HCT116 (cell line): ENCODE data around the gene PLAAT3. TPM values are rescaled to one million over a fixed set of nuclear protein-coding genes. Genes with fewer than 3 reads are reported as not detected.
"Not testable (repeated sequence)": the region's sequence is repeated elsewhere in the genome, so short reads cannot be mapped to it uniquely, and the experiment has no call there.

ENCODE experiments used
- ATAC-seq: fragments of 200-7000 bp; cut with Tn5 transposase; 2 replicates; pipeline ENCODE4 v1.9.1; 2020; ENCODE audit warnings: mild to moderate bottlenecking, moderate library complexity
- BruUV-seq: library from RNA; stranded (reverse); fragments of 400-500 nt; replicated peaks from 2 replicates; lab custom pipeline; 2021; lab: Mats Ljungman, UMichigan
- CTCF ChIA-PET: fragments of 300-600 bp; sonication (Branson Sonifier 250); formaldehyde crosslinking; loops from one replicate; lab custom pipeline; 2021; ENCODE audit warnings: antibody characterized with exemption; lab: Charles Lee
- POLR2A ChIA-PET: fragments of 300-600, 350-600 bp; sonication (Branson Sonifier 250); formaldehyde crosslinking; loops from one replicate; lab custom pipeline; 2021; ENCODE audit warnings: antibody characterized with exemption; lab: Charles Lee
- RAD21 ChIA-PET, 2 experiments: fragments of 300-600 bp; sonication (Branson Sonifier 250); formaldehyde crosslinking; loops; one replicate each; lab custom pipeline; 2023; ENCODE audit warnings: low total read pairs in 2 of 2; ENCODE audit not compliant: uncharacterized antibody in 2 of 2, unreplicated experiment in 2 of 2, low non-redundant PET in 1 of 2; lab: Charles Lee
- DNase-seq: peaks from one replicate; pipeline ENCODE4 v3.0.0-alpha.2; 2010; ENCODE audit warnings: low read depth, low spot score
- H2AFZ ChIP-seq: fragments of 200-600 bp; shearing (Covaris generic), sonication (generic); 2 replicates; pipeline ENCODE4 v1.6.1; 2017; ENCODE audit warnings: low read depth, mixed run types, mixed read lengths, antibody characterized with exemption, low read length; ENCODE audit not compliant: poor library complexity, severe bottlenecking
- H3K27ac ChIP-seq: 2 replicates; pipeline ENCODE4 v1.5.1; 2012; ENCODE audit warnings: low read depth, low read length
- H3K27me3 ChIP-seq: fragments of 200-600 bp; sonication (generic); 2 replicates; pipeline ENCODE4 v1.6.1; 2016; ENCODE audit warnings: mixed run types, low read length, mixed read lengths; ENCODE audit not compliant: insufficient read depth
- H3K36me3 ChIP-seq, 2 experiments: fragments of 200-500 bp in 1 of 2; fragments of 200-600 bp in 1 of 2; sonication (Bioruptor generic) in 1 of 2; sonication (generic) in 1 of 2; 2 replicates each; pipeline versions ENCODE4 v1.5.1 to v1.6.1; 2014 to 2016; ENCODE audit warnings: low read length in 2 of 2, inconsistent platforms in 1 of 2, mixed read lengths in 1 of 2, mixed run types in 1 of 2; ENCODE audit not compliant: insufficient read depth in 2 of 2, control insufficient read depth in 1 of 2
- H3K4me1 ChIP-seq, 2 experiments: fragments of 200-600 bp in 1 of 2; sonication (generic) in 1 of 2; 2 replicates each; pipeline versions ENCODE4 v1.5.1 to v1.6.1; 2012 to 2017; ENCODE audit warnings: low read length in 2 of 2, inconsistent platforms in 1 of 2, mild to moderate bottlenecking in 1 of 2, mixed read lengths in 1 of 2, mixed run types in 1 of 2, moderate library complexity in 1 of 2; ENCODE audit not compliant: insufficient read depth in 2 of 2, control insufficient read depth in 1 of 2
- H3K4me2 ChIP-seq: fragments of 200-600 bp; sonication (generic); 2 replicates; pipeline ENCODE4 v1.6.1; 2017; ENCODE audit warnings: mixed run types, low read length, mixed read lengths
- H3K4me3 ChIP-seq, 2 experiments: fragments of 200-600 bp in 1 of 2; sonication (generic) in 1 of 2; replicated peaks in 1 of 2; 2 replicates each; pipeline ENCODE4 v1.5.1; 2011 to 2016; ENCODE audit warnings: low read length in 2 of 2, control low read depth in 1 of 2, low read depth in 1 of 2, mild to moderate bottlenecking in 1 of 2, mixed read lengths in 1 of 2, mixed run types in 1 of 2
- H3K79me2 ChIP-seq: fragments of 200-600 bp; sonication (generic); 2 replicates; pipeline ENCODE4 v1.6.1; 2017; ENCODE audit warnings: mild to moderate bottlenecking, mixed run types, low read length, moderate library complexity, mixed read lengths; ENCODE audit not compliant: insufficient read depth
- H3K9ac ChIP-seq: fragments of 200-600 bp; sonication (generic); 2 replicates; pipeline ENCODE4 v1.6.1; 2016; ENCODE audit warnings: low read length, mixed read lengths
- H3K9me2 ChIP-seq: fragments of 200-600 bp; sonication (generic), shearing (Covaris generic); 2 replicates; pipeline ENCODE4 v1.6.1; 2017; ENCODE audit warnings: mixed run types, mild to moderate bottlenecking, moderate library complexity; ENCODE audit not compliant: insufficient read depth
- H3K9me3 ChIP-seq, 2 experiments: fragments of 200-500 bp in 1 of 2; fragments of 200-600 bp in 1 of 2; sonication (Bioruptor generic) in 1 of 2; sonication (generic) in 1 of 2; 2 replicates each; pipeline ENCODE4 v1.6.1; 2014 to 2017; ENCODE audit warnings: low read length in 2 of 2, mixed read lengths in 2 of 2, inconsistent platforms in 1 of 2, low read depth in 1 of 2, mild to moderate bottlenecking in 1 of 2, mixed run types in 1 of 2, moderate library complexity in 1 of 2; ENCODE audit not compliant: control insufficient read depth in 1 of 2, insufficient read depth in 1 of 2
- H4K20me1 ChIP-seq: fragments of 200-600 bp; sonication (generic), shearing (Covaris generic); 2 replicates; pipeline ENCODE4 v1.6.1; 2017; ENCODE audit warnings: mixed run types, mild to moderate bottlenecking, moderate library complexity; ENCODE audit not compliant: insufficient read depth
- CEBPB ChIP-seq: IDR thresholded peaks from 2 replicates; pipeline ENCODE4 v1.6.1; 2012; ENCODE audit warnings: low read depth
- EGR1 ChIP-seq: IDR thresholded peaks from 2 replicates; pipeline ENCODE4 v1.6.1; 2012; ENCODE audit warnings: low read depth
- ELF1 ChIP-seq: IDR thresholded peaks from 2 replicates; pipeline ENCODE4 v1.6.1; 2012; ENCODE audit warnings: low read depth, borderline replicate concordance
- FOSL1 ChIP-seq: IDR thresholded peaks from 2 replicates; pipeline ENCODE4 v1.6.1; 2012; ENCODE audit warnings: low read depth
- JUND ChIP-seq: IDR thresholded peaks from 2 replicates; pipeline ENCODE4 v1.6.1; 2012
- POLR2A ChIP-seq: IDR thresholded peaks from 2 replicates; pipeline ENCODE4 v1.7.0; 2011; ENCODE audit warnings: borderline replicate concordance; ENCODE audit not compliant: insufficient read depth, insufficient read length; ENCODE audit errors: extremely low read depth
- RAD21 ChIP-seq: IDR thresholded peaks from 2 replicates; pipeline ENCODE4 v1.6.1; 2012; ENCODE audit warnings: low read depth, mild to moderate bottlenecking
- SIN3A ChIP-seq: IDR thresholded peaks from 2 replicates; pipeline ENCODE4 v1.6.1; 2012; ENCODE audit warnings: low read depth
- SP1 ChIP-seq: IDR thresholded peaks from 2 replicates; pipeline ENCODE4 v1.6.1; 2012; ENCODE audit warnings: low read depth
- SRF ChIP-seq: IDR thresholded peaks from 2 replicates; pipeline ENCODE4 v1.6.1; 2012; ENCODE audit warnings: low read depth
- TCF7L2 ChIP-seq: IDR thresholded peaks from 2 replicates; pipeline ENCODE4 v1.7.0; 2011; ENCODE audit warnings: borderline replicate concordance, inconsistent platforms; ENCODE audit not compliant: insufficient read depth, insufficient read length; ENCODE audit errors: extremely low read depth
- ZFX ChIP-seq: fragments of 450-650 bp; IDR thresholded peaks from 2 replicates; pipeline ENCODE4 v1.6.1; 2017
- ZNF274 ChIP-seq: fragments of 200-500 bp; sonication (Bioruptor generic); IDR thresholded peaks from 2 replicates; pipeline ENCODE4 v1.6.1; 2014; ENCODE audit warnings: mild to moderate bottlenecking, low read depth, low read length, inconsistent platforms
- intact Hi-C: fragments of 100-400 bp; cut with micrococcal nuclease; formaldehyde crosslinking; loops from 2 replicates; pipeline ENCODE4 v1.10.0; 2022
- total RNA-seq: library from RNA; stranded (reverse); gene quantifications from one replicate; pipeline ENCODE4 v1.2.1, GENCODE V29; 2021; ENCODE audit not compliant: unreplicated experiment
- TF ChIP-seq, protein P1 (sequence below): IDR thresholded peaks from 2 replicates; pipeline ENCODE4 v1.6.1; 2011; ENCODE audit warnings: mild to moderate bottlenecking, low read length, moderate library complexity; ENCODE audit not compliant: insufficient replicate concordance; ENCODE audit errors: extremely low read depth
- TF ChIP-seq, protein P2 (sequence below): IDR thresholded peaks from 2 replicates; pipeline ENCODE4 v1.6.1; 2012
- TF ChIP-seq, protein P3 (sequence below), 3 experiments: fragments of 200-600 bp in 1 of 3; sonication (generic) in 1 of 3; IDR thresholded peaks in 2 of 3; conservative IDR thresholded peaks in 1 of 3; 2 replicates each; pipeline ENCODE4 v1.5.1; 2012 to 2017; ENCODE audit warnings: low read depth in 2 of 3, low read length in 2 of 3, antibody characterized with exemption in 1 of 3, borderline replicate concordance in 1 of 3, control low read depth in 1 of 3, mild to moderate bottlenecking in 1 of 3, mixed read lengths in 1 of 3, mixed run types in 1 of 3, moderate library complexity in 1 of 3; ENCODE audit not compliant: insufficient read depth in 1 of 3

PLAAT3 gene
- total RNA-seq, 1 experiment from 2014 or later: 31.1 TPM

DNA sequence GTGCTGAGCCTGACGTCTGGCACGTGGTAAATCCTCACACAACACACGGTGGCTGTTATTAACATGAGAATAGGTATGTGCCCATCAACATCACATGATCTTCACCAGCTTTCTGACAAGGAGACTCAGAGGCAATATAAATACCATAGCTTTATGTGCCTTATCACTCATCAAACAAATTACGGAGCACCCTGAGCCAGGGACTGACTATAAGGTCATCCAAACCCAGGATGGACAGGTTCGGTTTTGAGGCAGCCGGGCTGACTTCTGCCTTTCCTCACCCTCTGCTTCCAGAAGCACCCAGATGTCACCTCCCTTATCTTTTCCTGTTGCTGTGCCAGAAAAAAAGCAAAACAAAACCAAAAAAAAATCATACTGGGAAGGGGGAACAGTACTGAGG lies 5.7 kb upstream of the PLAAT3 start:
- no peak for TF ChIP-seq SP1
- no peak for TF ChIP-seq ELF1
- TF ChIP-seq FOSL1: no peak
- TF ChIP-seq, protein P1, sequence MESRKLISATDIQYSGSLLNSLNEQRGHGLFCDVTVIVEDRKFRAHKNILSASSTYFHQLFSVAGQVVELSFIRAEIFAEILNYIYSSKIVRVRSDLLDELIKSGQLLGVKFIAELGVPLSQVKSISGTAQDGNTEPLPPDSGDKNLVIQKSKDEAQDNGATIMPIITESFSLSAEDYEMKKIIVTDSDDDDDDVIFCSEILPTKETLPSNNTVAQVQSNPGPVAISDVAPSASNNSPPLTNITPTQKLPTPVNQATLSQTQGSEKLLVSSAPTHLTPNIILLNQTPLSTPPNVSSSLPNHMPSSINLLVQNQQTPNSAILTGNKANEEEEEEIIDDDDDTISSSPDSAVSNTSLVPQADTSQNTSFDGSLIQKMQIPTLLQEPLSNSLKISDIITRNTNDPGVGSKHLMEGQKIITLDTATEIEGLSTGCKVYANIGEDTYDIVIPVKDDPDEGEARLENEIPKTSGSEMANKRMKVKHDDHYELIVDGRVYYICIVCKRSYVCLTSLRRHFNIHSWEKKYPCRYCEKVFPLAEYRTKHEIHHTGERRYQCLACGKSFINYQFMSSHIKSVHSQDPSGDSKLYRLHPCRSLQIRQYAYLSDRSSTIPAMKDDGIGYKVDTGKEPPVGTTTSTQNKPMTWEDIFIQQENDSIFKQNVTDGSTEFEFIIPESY: no peak
- TF ChIP-seq, protein P2, sequence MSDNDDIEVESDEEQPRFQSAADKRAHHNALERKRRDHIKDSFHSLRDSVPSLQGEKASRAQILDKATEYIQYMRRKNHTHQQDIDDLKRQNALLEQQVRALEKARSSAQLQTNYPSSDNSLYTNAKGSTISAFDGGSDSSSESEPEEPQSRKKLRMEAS: no peak
- TF ChIP-seq ZFX: no peak
- TF ChIP-seq EGR1: no peak
- no peak for TF ChIP-seq RAD21
- no peak for TF ChIP-seq SRF
- TF ChIP-seq, protein P3, sequence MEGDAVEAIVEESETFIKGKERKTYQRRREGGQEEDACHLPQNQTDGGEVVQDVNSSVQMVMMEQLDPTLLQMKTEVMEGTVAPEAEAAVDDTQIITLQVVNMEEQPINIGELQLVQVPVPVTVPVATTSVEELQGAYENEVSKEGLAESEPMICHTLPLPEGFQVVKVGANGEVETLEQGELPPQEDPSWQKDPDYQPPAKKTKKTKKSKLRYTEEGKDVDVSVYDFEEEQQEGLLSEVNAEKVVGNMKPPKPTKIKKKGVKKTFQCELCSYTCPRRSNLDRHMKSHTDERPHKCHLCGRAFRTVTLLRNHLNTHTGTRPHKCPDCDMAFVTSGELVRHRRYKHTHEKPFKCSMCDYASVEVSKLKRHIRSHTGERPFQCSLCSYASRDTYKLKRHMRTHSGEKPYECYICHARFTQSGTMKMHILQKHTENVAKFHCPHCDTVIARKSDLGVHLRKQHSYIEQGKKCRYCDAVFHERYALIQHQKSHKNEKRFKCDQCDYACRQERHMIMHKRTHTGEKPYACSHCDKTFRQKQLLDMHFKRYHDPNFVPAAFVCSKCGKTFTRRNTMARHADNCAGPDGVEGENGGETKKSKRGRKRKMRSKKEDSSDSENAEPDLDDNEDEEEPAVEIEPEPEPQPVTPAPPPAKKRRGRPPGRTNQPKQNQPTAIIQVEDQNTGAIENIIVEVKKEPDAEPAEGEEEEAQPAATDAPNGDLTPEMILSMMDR (IDR thresholded peaks at IDR 0.05 in 2 of 3, conservative IDR thresholded peaks at IDR 0.05 in 1 of 3; ENCODE audit: borderline replicate concordance in 1 of 3, insufficient read depth in 1 of 3, low read depth in 2 of 3, low read length in 2 of 3): no peak
- no peak for TF ChIP-seq JUND
- TF ChIP-seq ZNF274: no peak
- TF ChIP-seq TCF7L2: no peak
- TF ChIP-seq POLR2A: no peak
- no peak for TF ChIP-seq CEBPB
- TF ChIP-seq SIN3A: no peak
- CTCF ChIA-PET: no interaction called here

DNA sequence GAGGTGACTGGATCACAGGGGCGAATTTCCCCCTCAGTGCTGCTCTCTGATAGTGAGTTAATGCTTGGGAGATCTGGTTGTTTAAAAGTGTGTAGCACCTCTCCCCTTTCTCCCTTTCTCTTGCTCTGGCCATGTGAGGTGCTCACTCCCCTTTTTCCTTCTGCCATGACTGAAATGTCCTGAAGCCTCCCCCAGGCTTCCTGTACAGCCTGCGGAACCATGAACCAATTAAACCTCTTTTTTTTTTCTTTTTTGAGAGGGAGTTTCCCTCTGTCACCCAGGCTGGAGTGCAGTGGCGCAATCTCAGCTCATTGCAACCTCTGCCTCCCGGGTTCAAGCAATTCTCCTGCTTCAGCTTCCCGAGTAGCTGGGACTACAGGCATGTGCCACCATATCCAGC lies 3.5 kb upstream of the PLAAT3 start:
- DNase-seq, BruUV-seq, H2AFZ ChIP-seq: not testable (repeated sequence)

More for the DNA sequence above, 5.7 kb upstream of the PLAAT3 start:
- Histone ChIP-seq H3K27ac (no peak overlapping the region), H2AFZ (no peak overlapping the region), H3K27me3 (0 out of 2 replicates have a peak, but pooled peaks cover 4% of the 10 kb centered on the region), H3K9ac (no peak overlapping the region), H3K9me2 (no peaks in the 10 kb centered on the region), H3K4me2 (no peak overlapping the region), H3K4me1 (no peaks in the 10 kb centered on the region), H3K4me3 (no peak overlapping the region), H3K36me3 (no peaks in the 10 kb centered on the region), H4K20me1 (no peaks in the 10 kb centered on the region), H3K79me2 (no peaks in the 10 kb centered on the region), H3K9me3 (no peaks in the 10 kb centered on the region)
- no peak for DNase-seq
- no TSS peak for BruUV-seq
- ATAC-seq: no peak
- POLR2A ChIA-PET: no interaction called here
- intact Hi-C loops: no loop called here
- RAD21 ChIA-PET: no interaction called here

More for the DNA sequence above, 3.5 kb upstream of the PLAAT3 start:
- H3K4me2 ChIP-seq, ATAC-seq, H4K20me1 ChIP-seq, RAD21 ChIA-PET, intact Hi-C loops, POLR2A ChIA-PET, H3K4me1 ChIP-seq, H3K27ac ChIP-seq, H3K27me3 ChIP-seq, H3K4me3 ChIP-seq, H3K9me2 ChIP-seq, H3K36me3 ChIP-seq, H3K9ac ChIP-seq, CTCF ChIA-PET, H3K79me2 ChIP-seq, H3K9me3 ChIP-seq: not testable (repeated sequence)
